Measurements from ENCODE around the gene MAGI2. TPM values are rescaled to one million over a fixed set of nuclear protein-coding genes. Genes with fewer than 3 reads are reported as not detected.
"Not testable (repeated sequence)": the region's sequence is repeated elsewhere in the genome, so short reads cannot be mapped to it uniquely, and the experiment has no call there.

The MAGI2 gene
- total RNA-seq, 2 donors from 2014 or later, result 10.3 to 19.2 TPM

- no peak overlapping the region for H3K4me3 Mint-ChIP-seq
- no peak overlapping the region for H3K27ac Mint-ChIP-seq
- DNase-seq, result no peak
- Histone ChIP-seq H3K4me1 (ENCODE audit: control insufficient read depth, insufficient read depth, low read length) (peaks cover 4% of the 10 kb centered on the region), H3K9ac (ENCODE audit: extremely low read depth, low read length, poor library complexity, severe bottlenecking) (no peak overlapping the region), H3K27ac (ENCODE audit: low read depth, low read length) (no peak overlapping the region), H3K9me3 (ENCODE audit: control insufficient read depth, low read length) (no peaks in the 10 kb centered on the region), H3K36me3 (ENCODE audit: control insufficient read depth, insufficient read depth, low read length) (no peaks in the 10 kb centered on the region), H3K27me3 (ENCODE audit: control insufficient read depth, insufficient read depth, low read length, poor library complexity, severe bottlenecking) (no peaks in the 10 kb centered on the region), H3K4me3 (ENCODE audit: low read length) (no peak overlapping the region)
- H3K27me3 Mint-ChIP-seq (ENCODE audit: insufficient read depth), result no peaks in the 10 kb centered on the region
- H3K4me1 Mint-ChIP-seq, result peaks cover 45% of the 10 kb centered on the region
- peaks cover 4% of the 10 kb centered on the region for H3K36me3 Mint-ChIP-seq (ENCODE audit: low read depth)
- 84 to 96% methylated on average over 2 to 4 of the region's 4 CpGs for WGBS, 2 experiments (ENCODE audit: insufficient coverage in 1 of 2, insufficient read length in 1 of 2)
- TF ChIP-seq, protein P1, sequence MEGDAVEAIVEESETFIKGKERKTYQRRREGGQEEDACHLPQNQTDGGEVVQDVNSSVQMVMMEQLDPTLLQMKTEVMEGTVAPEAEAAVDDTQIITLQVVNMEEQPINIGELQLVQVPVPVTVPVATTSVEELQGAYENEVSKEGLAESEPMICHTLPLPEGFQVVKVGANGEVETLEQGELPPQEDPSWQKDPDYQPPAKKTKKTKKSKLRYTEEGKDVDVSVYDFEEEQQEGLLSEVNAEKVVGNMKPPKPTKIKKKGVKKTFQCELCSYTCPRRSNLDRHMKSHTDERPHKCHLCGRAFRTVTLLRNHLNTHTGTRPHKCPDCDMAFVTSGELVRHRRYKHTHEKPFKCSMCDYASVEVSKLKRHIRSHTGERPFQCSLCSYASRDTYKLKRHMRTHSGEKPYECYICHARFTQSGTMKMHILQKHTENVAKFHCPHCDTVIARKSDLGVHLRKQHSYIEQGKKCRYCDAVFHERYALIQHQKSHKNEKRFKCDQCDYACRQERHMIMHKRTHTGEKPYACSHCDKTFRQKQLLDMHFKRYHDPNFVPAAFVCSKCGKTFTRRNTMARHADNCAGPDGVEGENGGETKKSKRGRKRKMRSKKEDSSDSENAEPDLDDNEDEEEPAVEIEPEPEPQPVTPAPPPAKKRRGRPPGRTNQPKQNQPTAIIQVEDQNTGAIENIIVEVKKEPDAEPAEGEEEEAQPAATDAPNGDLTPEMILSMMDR (conservative IDR thresholded peaks at IDR 0.05), result no peak
- H3K9me3 Mint-ChIP-seq, result no peaks in the 10 kb centered on the region
Measured at GRCh38 chr7:78585980-78586379, 867.5 kb downstream of the MAGI2 start.

DNA sequence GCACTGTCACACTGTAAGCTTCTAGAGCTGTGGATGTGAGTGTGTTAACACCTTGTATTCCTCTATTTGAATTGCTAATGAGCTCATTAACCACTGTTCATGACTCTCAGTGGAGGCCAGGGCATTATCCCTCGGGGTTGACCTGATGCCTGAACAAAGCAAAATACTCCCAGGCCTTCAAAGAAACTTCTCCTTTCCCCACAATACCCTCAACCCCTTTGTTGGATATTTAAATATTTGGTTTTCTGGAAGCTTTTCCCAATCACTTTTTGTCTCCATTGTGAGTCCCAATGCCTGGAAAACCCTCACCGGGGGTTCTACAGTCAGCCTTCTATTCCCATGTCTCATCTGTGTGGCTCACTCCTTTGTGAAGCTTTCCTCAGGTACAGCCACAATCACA is 874.8 kb downstream of the MAGI2 start:
- Mint-ChIP-seq H3K4me1 (peaks cover 52% of the 10 kb centered on the region), H3K9me3 (no peaks in the 10 kb centered on the region), H3K27me3 (ENCODE audit: insufficient read depth) (no peaks in the 10 kb centered on the region), H3K36me3 (ENCODE audit: low read depth) (peaks cover 3% of the 10 kb centered on the region), H3K4me3 (no peak overlapping the region), H3K27ac (peak overlapping the region; percentile 95)
- H3K27ac ChIP-seq (ENCODE audit: low read depth, low read length), result peak overlapping the region; percentile 25
- 0 to 3% methylated on average over 1 to 2 of the region's 2 CpGs for WGBS, 2 experiments (ENCODE audit: insufficient coverage in 1 of 2, insufficient read length in 1 of 2)
- no peaks in the 10 kb centered on the region for H3K9me3 ChIP-seq (ENCODE audit: control insufficient read depth, low read length)
- TF ChIP-seq, protein P1 (conservative IDR thresholded peaks at IDR 0.05), result no peak
- H3K36me3 ChIP-seq (ENCODE audit: control insufficient read depth, insufficient read depth, low read length), result no peaks in the 10 kb centered on the region
- no peak overlapping the region for H3K9ac ChIP-seq (ENCODE audit: extremely low read depth, low read length, poor library complexity, severe bottlenecking)
- H3K4me3 ChIP-seq (ENCODE audit: low read length), result peak overlapping the region; percentile 1
- H3K4me1 ChIP-seq (ENCODE audit: control insufficient read depth, insufficient read depth, low read length), result peaks cover 15% of the 10 kb centered on the region
- no peaks in the 10 kb centered on the region for H3K27me3 ChIP-seq (ENCODE audit: control insufficient read depth, insufficient read depth, low read length, poor library complexity, severe bottlenecking)
- DNase-seq, result peak; percentile 88

DNA sequence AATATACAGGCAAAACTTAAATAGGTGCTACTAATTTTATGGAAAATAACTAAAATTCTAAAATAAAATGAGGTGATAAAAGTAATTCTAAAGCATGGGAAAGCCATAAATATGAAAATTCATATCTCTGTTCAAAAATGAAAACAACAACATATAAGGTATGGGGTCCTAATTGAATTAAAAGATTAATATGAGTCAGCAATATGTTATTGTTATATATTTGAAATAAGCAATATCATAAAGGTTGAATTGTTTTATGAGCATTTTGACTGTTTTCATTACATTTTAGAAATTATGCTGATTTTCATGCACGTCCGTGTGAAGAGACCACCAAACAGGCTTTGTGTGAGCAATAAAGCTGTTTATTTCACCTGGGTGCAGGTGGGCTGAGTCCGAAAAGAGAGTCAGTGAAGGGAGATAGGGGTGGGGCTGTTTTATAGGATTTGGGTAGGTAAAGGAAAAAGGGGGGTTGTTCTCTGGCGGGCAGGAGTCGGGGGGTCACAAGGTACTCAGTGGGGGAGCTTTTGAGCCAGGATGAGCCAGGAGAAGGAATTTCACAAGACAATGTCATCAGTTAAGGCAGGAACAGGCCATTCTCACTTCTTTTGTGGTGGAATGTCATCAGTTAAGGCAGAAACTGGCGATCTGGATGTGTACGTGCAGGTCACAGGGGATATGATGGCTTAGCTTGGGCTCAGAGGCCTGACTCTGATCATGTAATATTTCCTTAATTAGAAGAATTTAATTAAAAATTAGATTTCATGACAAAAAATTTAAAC is 876.1 kb downstream of the MAGI2 start:
- WGBS, 2 experiments (ENCODE audit: insufficient coverage in 1 of 2, insufficient read length in 1 of 2), result 6% methylated on average over 6 of the region's 7 CpGs; no CpG with 5 or more reads in 1 of the 2 experiments
- not testable (repeated sequence) for H3K27ac ChIP-seq (ENCODE audit: low read depth, low read length); H3K27me3 ChIP-seq (ENCODE audit: control insufficient read depth, insufficient read depth, low read length, poor library complexity, severe bottlenecking); H3K4me3 ChIP-seq (ENCODE audit: low read length); H3K36me3 Mint-ChIP-seq (ENCODE audit: low read depth); H3K9me3 Mint-ChIP-seq; H3K27me3 Mint-ChIP-seq (ENCODE audit: insufficient read depth); H3K9me3 ChIP-seq (ENCODE audit: control insufficient read depth, low read length); H3K36me3 ChIP-seq (ENCODE audit: control insufficient read depth, insufficient read depth, low read length); H3K9ac ChIP-seq (ENCODE audit: extremely low read depth, low read length, poor library complexity, severe bottlenecking); H3K4me3 Mint-ChIP-seq
- H3K4me1 Mint-ChIP-seq, result peaks cover 49% of the 10 kb centered on the region
- DNase-seq, result peak; percentile 71
- H3K27ac Mint-ChIP-seq, result peak overlapping the region; percentile 92
- H3K4me1 ChIP-seq (ENCODE audit: control insufficient read depth, insufficient read depth, low read length), result peaks cover 15% of the 10 kb centered on the region
